Upper lobe of left lung (tissue), 4 donors: Measurements from ENCODE around the gene POLN.

Source experiments
- POLR2AphosphoS5 ChIP-seq, 2 donors: sonication (generic); formaldehyde crosslinking; IDR thresholded peaks; one replicate each; pipeline ENCODE4 v1.5.1; 2017; ENCODE audit warnings: antibody characterized with exemption in 2 of 2
- TF ChIP-seq, protein P1 (sequence below), 6 experiments: fragments of 450-650 bp in 4 of 6; fragments of 200-600 bp in 2 of 6; sonication (generic) in 2 of 6; IDR thresholded peaks; one replicate each; pipeline ENCODE4 v1.5.1; 2016 to 2019; ENCODE audit warnings: antibody characterized with exemption in 6 of 6

DNA sequence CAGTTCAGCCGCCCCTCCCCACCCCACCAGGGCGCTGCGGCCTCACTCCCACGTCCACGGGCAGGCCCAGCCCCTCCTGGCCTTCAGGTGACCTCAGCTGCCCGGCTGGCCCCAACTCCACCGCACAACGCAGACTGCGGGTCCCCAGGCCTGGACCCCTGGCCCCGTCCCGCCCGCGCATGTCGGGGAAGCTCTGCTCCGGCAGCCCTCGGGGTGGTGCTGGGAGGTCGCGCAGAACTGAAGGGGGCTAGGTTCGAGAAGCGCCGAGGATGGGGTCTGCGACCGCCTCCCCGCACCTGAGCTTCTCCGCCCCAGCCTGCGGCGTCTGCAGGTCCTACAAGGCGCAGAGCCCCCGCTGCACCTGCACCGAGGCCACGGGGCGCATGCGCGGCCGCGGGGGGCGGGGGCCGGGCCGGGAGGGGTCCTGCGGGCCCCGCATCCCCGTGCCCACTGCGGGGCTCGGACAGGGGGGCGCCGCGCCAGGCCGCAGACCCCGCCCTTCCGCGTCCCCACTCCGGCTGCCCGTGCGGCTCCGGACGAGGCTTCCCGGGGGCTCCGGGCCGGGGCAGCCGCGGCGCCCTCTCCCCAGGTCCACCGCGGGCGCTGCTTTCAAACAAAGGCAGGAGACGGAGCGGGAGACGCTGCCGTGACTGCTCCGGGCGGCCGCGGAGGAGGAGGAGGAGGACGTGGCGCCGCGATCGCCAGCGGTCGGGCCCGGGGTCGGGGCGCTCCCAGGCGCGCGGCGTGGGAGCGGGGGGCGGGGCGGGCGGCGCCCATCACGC, 183.5 kb downstream of the POLN start:
- TF ChIP-seq, protein P1, sequence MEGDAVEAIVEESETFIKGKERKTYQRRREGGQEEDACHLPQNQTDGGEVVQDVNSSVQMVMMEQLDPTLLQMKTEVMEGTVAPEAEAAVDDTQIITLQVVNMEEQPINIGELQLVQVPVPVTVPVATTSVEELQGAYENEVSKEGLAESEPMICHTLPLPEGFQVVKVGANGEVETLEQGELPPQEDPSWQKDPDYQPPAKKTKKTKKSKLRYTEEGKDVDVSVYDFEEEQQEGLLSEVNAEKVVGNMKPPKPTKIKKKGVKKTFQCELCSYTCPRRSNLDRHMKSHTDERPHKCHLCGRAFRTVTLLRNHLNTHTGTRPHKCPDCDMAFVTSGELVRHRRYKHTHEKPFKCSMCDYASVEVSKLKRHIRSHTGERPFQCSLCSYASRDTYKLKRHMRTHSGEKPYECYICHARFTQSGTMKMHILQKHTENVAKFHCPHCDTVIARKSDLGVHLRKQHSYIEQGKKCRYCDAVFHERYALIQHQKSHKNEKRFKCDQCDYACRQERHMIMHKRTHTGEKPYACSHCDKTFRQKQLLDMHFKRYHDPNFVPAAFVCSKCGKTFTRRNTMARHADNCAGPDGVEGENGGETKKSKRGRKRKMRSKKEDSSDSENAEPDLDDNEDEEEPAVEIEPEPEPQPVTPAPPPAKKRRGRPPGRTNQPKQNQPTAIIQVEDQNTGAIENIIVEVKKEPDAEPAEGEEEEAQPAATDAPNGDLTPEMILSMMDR (IDR thresholded peaks at IDR 0.05): no peak
- TF ChIP-seq POLR2AphosphoS5 (IDR thresholded peaks at IDR 0.05): no peak
